ENCODE measurements around the gene ACTR1A. TPM values are rescaled to one million over a fixed set of nuclear protein-coding genes. Genes with fewer than 3 reads are reported as not detected.
A peak's percentile ranks its signal among the peaks of the same experiment; 100 is the strongest.

ACTR1A gene
- total and polyA plus RNA-seq, 2 donors (not counting 1 experiment from before 2014, with no cell fraction given): 38.3 to 58.3 TPM

DNA sequence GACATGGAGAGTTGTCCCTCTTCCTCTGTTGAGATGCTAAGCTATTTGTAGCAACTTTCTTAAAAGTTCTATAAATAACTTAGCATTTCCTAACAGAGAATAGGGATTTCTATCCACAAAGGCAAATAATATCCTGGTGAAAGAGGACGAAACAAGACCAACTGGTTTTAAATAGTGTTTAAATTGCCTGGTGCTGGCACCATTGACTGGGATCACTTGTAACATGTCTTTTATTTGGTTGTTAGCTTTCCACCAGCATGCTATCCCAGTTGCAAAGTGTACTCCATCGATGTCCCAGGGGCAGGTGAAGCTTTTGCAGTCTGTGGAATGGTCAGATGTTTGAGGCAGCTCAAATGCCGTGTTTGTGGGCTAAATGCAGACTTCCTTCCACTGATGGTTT, 5.0 kb upstream of the ACTR1A start:
- CTCF ChIA-PET: interaction anchor here (1.7 to 7.8 kb wide), 2 partner anchors 74 to 79 kb away, joined by 6 to 110 read pairs; no protein-coding TSS in a partner anchor
- H3K27me3 ChIP-seq (replicated peaks in 1 of 4; ENCODE audit: control extremely low read depth in 1 of 4, control insufficient read depth in 3 of 4, insufficient read depth in 4 of 4, low read length in 3 of 4): no peaks in the 10 kb centered on the region
- POLR2A ChIA-PET: no interaction called here
- Mint-ChIP-seq H3K27me3 (no peaks in the 10 kb centered on the region), H3K27ac (no peak overlapping the region), H3K4me1 (peaks cover 35% of the 10 kb centered on the region), H3K4me3 (no peak overlapping the region), H3K9me3 (ENCODE audit: insufficient read depth) (no peaks in the 10 kb centered on the region)
- intact Hi-C loops (cut with micrococcal nuclease): no loop called here
- TF ChIP-seq, protein P1, sequence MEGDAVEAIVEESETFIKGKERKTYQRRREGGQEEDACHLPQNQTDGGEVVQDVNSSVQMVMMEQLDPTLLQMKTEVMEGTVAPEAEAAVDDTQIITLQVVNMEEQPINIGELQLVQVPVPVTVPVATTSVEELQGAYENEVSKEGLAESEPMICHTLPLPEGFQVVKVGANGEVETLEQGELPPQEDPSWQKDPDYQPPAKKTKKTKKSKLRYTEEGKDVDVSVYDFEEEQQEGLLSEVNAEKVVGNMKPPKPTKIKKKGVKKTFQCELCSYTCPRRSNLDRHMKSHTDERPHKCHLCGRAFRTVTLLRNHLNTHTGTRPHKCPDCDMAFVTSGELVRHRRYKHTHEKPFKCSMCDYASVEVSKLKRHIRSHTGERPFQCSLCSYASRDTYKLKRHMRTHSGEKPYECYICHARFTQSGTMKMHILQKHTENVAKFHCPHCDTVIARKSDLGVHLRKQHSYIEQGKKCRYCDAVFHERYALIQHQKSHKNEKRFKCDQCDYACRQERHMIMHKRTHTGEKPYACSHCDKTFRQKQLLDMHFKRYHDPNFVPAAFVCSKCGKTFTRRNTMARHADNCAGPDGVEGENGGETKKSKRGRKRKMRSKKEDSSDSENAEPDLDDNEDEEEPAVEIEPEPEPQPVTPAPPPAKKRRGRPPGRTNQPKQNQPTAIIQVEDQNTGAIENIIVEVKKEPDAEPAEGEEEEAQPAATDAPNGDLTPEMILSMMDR (IDR thresholded peaks at IDR 0.05): no peak
- TF ChIP-seq EZH2 (IDR thresholded peaks at IDR 0.05; ENCODE audit: borderline replicate concordance, insufficient read depth, low read depth, low read length, poor library complexity, severe bottlenecking): no peak
- H2AFZ ChIP-seq (ENCODE audit: insufficient read depth, low read depth, low read length, poor library complexity, severe bottlenecking): no peak overlapping the region
- H3K79me2 ChIP-seq (ENCODE audit: control insufficient read depth, insufficient read depth, low read length): peaks cover 54% of the 10 kb centered on the region
- H3K4me3 ChIP-seq (ENCODE audit: control extremely low read depth in 1 of 5, extremely low read depth in 1 of 5, insufficient read depth in 1 of 5, low read depth in 2 of 5, low read length in 4 of 5): no peak overlapping the region
- no peak overlapping the region for H3K27ac ChIP-seq (ENCODE audit: low read length in 2 of 2)
- WGBS (ENCODE audit: insufficient coverage): 83% methylated on average over 1 of the region's 3 CpGs
- ATAC-seq (ENCODE audit: low read depth) (no peak), DNase-seq (no peak)
- H3K9me3 ChIP-seq (ENCODE audit: control extremely low read depth in 1 of 3, control insufficient read depth in 2 of 3, insufficient read depth in 1 of 3, low read length in 2 of 3): no peaks in the 10 kb centered on the region
- H4K20me1 ChIP-seq (ENCODE audit: control insufficient read depth, insufficient read depth, low read length, poor library complexity, severe bottlenecking): peaks cover 8% of the 10 kb centered on the region
- H3K36me3 ChIP-seq (replicated peaks in 1 of 2; ENCODE audit: control extremely low read depth in 1 of 2, control insufficient read depth in 1 of 2, extremely low read depth in 1 of 2, insufficient read depth in 2 of 2, low read length in 1 of 2): peaks cover 0 to 16% of the 10 kb centered on the region in 2 experiments
- H3K9ac ChIP-seq (ENCODE audit: low read length): no peak overlapping the region
- H3K4me2 ChIP-seq (replicated peaks; ENCODE audit: low read depth, low read length, poor library complexity, severe bottlenecking): no peak overlapping the region
- peaks cover 31 to 33% of the 10 kb centered on the region in 2 donors for H3K4me1 ChIP-seq (ENCODE audit: control insufficient read depth in 2 of 2, insufficient read depth in 2 of 2, low read length in 2 of 2)

DNA sequence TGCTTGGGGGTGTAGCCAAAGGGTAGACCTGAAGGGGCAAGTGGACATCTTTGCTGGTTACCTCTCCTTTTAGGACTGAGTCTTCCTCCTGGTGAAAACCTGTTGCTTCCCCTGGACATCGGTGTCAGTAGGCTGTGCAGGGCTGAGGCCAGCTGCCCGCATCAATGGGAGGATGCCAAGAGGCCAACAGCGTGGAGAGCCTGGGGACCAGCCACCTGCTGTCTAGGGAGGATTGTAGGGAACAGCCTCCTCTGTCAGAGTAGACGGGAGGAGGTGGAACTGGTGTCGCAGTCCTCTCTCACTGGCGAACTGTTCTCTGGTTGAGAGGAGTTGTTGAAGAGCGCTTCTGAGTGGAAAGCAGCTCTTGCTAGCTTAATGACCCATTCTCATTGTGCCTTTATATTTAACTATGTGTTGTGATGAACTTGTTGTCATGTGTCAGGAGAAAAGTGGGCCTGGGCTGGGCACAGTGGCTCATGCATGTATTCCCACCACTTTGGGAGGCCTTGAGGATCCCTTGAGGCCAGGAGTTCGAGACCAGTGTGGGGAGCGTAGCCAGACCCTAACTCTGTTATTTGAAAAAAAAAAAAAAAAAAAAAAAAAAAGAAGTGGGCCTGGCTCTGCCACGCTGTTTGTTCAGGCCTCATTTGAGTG, 3.1 kb upstream of the ACTR1A start:
- Histone ChIP-seq H3K9ac (ENCODE audit: low read length) (no peak overlapping the region), H3K79me2 (ENCODE audit: control insufficient read depth, insufficient read depth, low read length) (peaks cover 66% of the 10 kb centered on the region), H3K4me2 (replicated peaks; ENCODE audit: low read depth, low read length, poor library complexity, severe bottlenecking) (peak overlapping the region; percentile 100), H3K36me3 (replicated peaks in 1 of 2; ENCODE audit: control extremely low read depth in 1 of 2, control insufficient read depth in 1 of 2, extremely low read depth in 1 of 2, insufficient read depth in 2 of 2, low read length in 1 of 2) (peaks cover 0 to 16% of the 10 kb centered on the region in 2 experiments), H3K4me3 (ENCODE audit: control extremely low read depth in 1 of 5, extremely low read depth in 1 of 5, insufficient read depth in 1 of 5, low read depth in 2 of 5, low read length in 4 of 5) (peak overlapping the region in 1 of 5 experiments; percentile 67), H2AFZ (ENCODE audit: insufficient read depth, low read depth, low read length, poor library complexity, severe bottlenecking) (no peak overlapping the region), H3K27ac (ENCODE audit: low read length in 2 of 2) (no peak overlapping the region), H4K20me1 (ENCODE audit: control insufficient read depth, insufficient read depth, low read length, poor library complexity, severe bottlenecking) (peaks cover 16% of the 10 kb centered on the region), H3K27me3 (replicated peaks in 1 of 4; ENCODE audit: control extremely low read depth in 1 of 4, control insufficient read depth in 3 of 4, insufficient read depth in 4 of 4, low read length in 3 of 4) (no peaks in the 10 kb centered on the region), H3K4me1 (ENCODE audit: control insufficient read depth in 2 of 2, insufficient read depth in 2 of 2, low read length in 2 of 2) (peaks cover 24 to 28% of the 10 kb centered on the region in 2 donors), H3K9me3 (ENCODE audit: control extremely low read depth in 1 of 3, control insufficient read depth in 2 of 3, insufficient read depth in 1 of 3, low read length in 2 of 3) (no peaks in the 10 kb centered on the region)
- intact Hi-C loops (cut with micrococcal nuclease): no loop called here
- CTCF ChIA-PET: interaction anchor here (0.9 to 7.8 kb wide), 6 partner anchors 12 to 275 kb away, joined by 3 to 110 read pairs (median 6); no protein-coding TSS in a partner anchor
- 93% methylated on average over 5 of the region's 10 CpGs for WGBS (ENCODE audit: insufficient coverage)
- Mint-ChIP-seq H3K4me3 (peak overlapping the region; percentile 32), H3K4me1 (peaks cover 21% of the 10 kb centered on the region), H3K27me3 (no peaks in the 10 kb centered on the region), H3K27ac (peak overlapping the region; percentile 37), H3K9me3 (ENCODE audit: insufficient read depth) (no peaks in the 10 kb centered on the region)
- POLR2A ChIA-PET: interaction anchor here (0.5 to 1.2 kb wide), 3 partner anchors 13 to 1473 kb away, joined by 3 to 8 read pairs (median 4); partner anchors contain the start of gene CUEDC2
- TF ChIP-seq, protein P1 (IDR thresholded peaks at IDR 0.05): no peak
- ATAC-seq (ENCODE audit: low read depth) (no peak), DNase-seq (no peak)
